Natural killer cell (primary cell): ENCODE results near the gene TENM4. TPM values are rescaled to one million over a fixed set of nuclear protein-coding genes. Genes with fewer than 3 reads are reported as not detected.

Experiments
- ATAC-seq, 3 donors: fragments of 150-1000 bp in 2 of 3; fragments of 200-7000 bp in 1 of 3; cut with Tn5 transposase; 1 replicate in 1 of 3; 2 replicates in 2 of 3; pipeline ENCODE4 v1.10.0; 2021; ENCODE audit warnings: mild to moderate bottlenecking in 2 of 3, moderate library complexity in 2 of 3
- DNase-seq, 2 donors: peaks; one replicate each; pipeline versions ENCODE4 v3.0.0 to v3.0.0-alpha.2; 2013 to 2021; ENCODE audit warnings: mixed read lengths in 1 of 2
- H3K27ac ChIP-seq: one replicate; pipeline ENCODE4 v1.5.1; 2013; ENCODE audit warnings: mild to moderate bottlenecking, low read length
- H3K27me3 ChIP-seq: one replicate; pipeline ENCODE4 v1.6.1; 2013; ENCODE audit warnings: low read length; ENCODE audit not compliant: control insufficient read depth, insufficient read depth
- H3K36me3 ChIP-seq: one replicate; pipeline ENCODE4 v1.6.1; 2013; ENCODE audit warnings: low read length; ENCODE audit not compliant: control insufficient read depth, insufficient read depth
- H3K4me1 ChIP-seq: one replicate; pipeline ENCODE4 v1.6.1; 2013; ENCODE audit warnings: low read length; ENCODE audit not compliant: control insufficient read depth, insufficient read depth
- H3K4me3 ChIP-seq: one replicate; pipeline ENCODE4 v1.5.1; 2013; ENCODE audit warnings: low read length
- H3K9me3 ChIP-seq: one replicate; pipeline ENCODE4 v1.6.1; 2013; ENCODE audit warnings: low read length; ENCODE audit not compliant: control insufficient read depth, insufficient read depth
- H3K27ac Mint-ChIP-seq, 2 donors: one replicate each; pipeline ENCODE4 v1.8.0; 2022; ENCODE audit warnings: mild to moderate bottlenecking in 2 of 2, mixed read lengths in 2 of 2, moderate library complexity in 1 of 2
- H3K27me3 Mint-ChIP-seq, 2 donors: one replicate each; pipeline ENCODE4 v1.8.0; 2022; ENCODE audit warnings: low read depth in 2 of 2, mixed read lengths in 2 of 2
- H3K36me3 Mint-ChIP-seq: one replicate; pipeline ENCODE4 v1.8.0; 2022; ENCODE audit warnings: mixed read lengths
- H3K4me1 Mint-ChIP-seq, 2 donors: one replicate each; pipeline ENCODE4 v1.8.0; 2022; ENCODE audit warnings: mixed read lengths in 2 of 2
- H3K4me3 Mint-ChIP-seq: one replicate; pipeline ENCODE4 v1.8.0; 2022; ENCODE audit warnings: mild to moderate bottlenecking, moderate library complexity, mixed read lengths
- H3K9me3 Mint-ChIP-seq, 2 donors: one replicate each; pipeline ENCODE4 v1.8.0; 2022; ENCODE audit warnings: mixed read lengths in 2 of 2
- CTCF ChIP-seq: fragments of 200-600 bp; IDR thresholded peaks from one replicate; pipeline ENCODE4 v1.8.0; 2022; ENCODE audit warnings: antibody characterized with exemption
- WGBS: methylation state at CpG from one replicate; pipeline ENCODE4 v1.1.7; 2013; ENCODE audit warnings: missing lambda C conversion rate; ENCODE audit not compliant: insufficient coverage; 5-methylcytosine and 5-hydroxymethylcytosine counted together
- intact Hi-C: fragments of 100-400 bp; cut with micrococcal nuclease; formaldehyde crosslinking; loops from one replicate; pipeline ENCODE4 v1.14.2; 2022
- total RNA-seq, 4 donors: library from RNA; stranded (reverse); fragments of 120-200 nt in 1 of 4; gene quantifications; one replicate each; pipeline versions ENCODE4 v1.2.3 to v1.2.4, GENCODE V29; 2013 to 2022

Gene TENM4
- total RNA-seq, 3 donors from 2014 or later (not counting 1 experiment from before 2014, with no cell fraction given): 0.63 to 0.75 TPM; not detected in 1

GRCh38 chr11:79388201-79388600 is 52.6 kb downstream of the TENM4 start:
- Histone ChIP-seq H3K27ac (no peak overlapping the region), H3K27me3 (no peaks in the 10 kb centered on the region), H3K36me3 (no peaks in the 10 kb centered on the region), H3K4me3 (no peak overlapping the region), H3K4me1 (no peaks in the 10 kb centered on the region), H3K9me3 (no peaks in the 10 kb centered on the region)
- 80% methylated on average over 2 of the region's 2 CpGs for WGBS
- H3K4me3 Mint-ChIP-seq: no peak overlapping the region
- no peaks in the 10 kb centered on the region for H3K4me1 Mint-ChIP-seq
- DNase-seq: no peak
- H3K27ac Mint-ChIP-seq: no peak overlapping the region
- no peaks in the 10 kb centered on the region for H3K27me3 Mint-ChIP-seq
- no peak for TF ChIP-seq CTCF
- H3K9me3 Mint-ChIP-seq: peaks cover 4% of the 10 kb centered on the region in 2 donors
- no peaks in the 10 kb centered on the region for H3K36me3 Mint-ChIP-seq
- intact Hi-C loops: no loop called here
- ATAC-seq: no peak

- no peak for TF ChIP-seq CTCF
- no peak overlapping the region for H3K27ac Mint-ChIP-seq
- DNase-seq: no peak
- Histone ChIP-seq H3K4me3 (no peak overlapping the region), H3K27ac (no peak overlapping the region), H3K36me3 (no peaks in the 10 kb centered on the region), H3K4me1 (no peaks in the 10 kb centered on the region), H3K27me3 (no peaks in the 10 kb centered on the region), H3K9me3 (no peaks in the 10 kb centered on the region)
- intact Hi-C loops: no loop called here
- 83% methylated on average over 3 of the region's 3 CpGs for WGBS
- H3K27me3 Mint-ChIP-seq: peaks cover 0 to 4% of the 10 kb centered on the region in 2 donors
- no peaks in the 10 kb centered on the region for H3K36me3 Mint-ChIP-seq
- no peaks in the 10 kb centered on the region for H3K4me1 Mint-ChIP-seq
- no peak for ATAC-seq
- H3K4me3 Mint-ChIP-seq: no peak overlapping the region
- H3K9me3 Mint-ChIP-seq: peaks cover 4 to 5% of the 10 kb centered on the region in 2 donors
These were observed 57.0 kb downstream of the TENM4 start for GRCh38 chr11:79383874-79384273.

GRCh38 chr11:79382301-79383050 is 58.4 kb downstream of the TENM4 start:
- no peaks in the 10 kb centered on the region for H3K27me3 ChIP-seq
- Mint-ChIP-seq H3K27me3 (peaks cover 0 to 4% of the 10 kb centered on the region in 2 donors), H3K27ac (no peak overlapping the region), H3K9me3 (peaks cover 0 to 5% of the 10 kb centered on the region in 2 donors), H3K4me3 (no peak overlapping the region), H3K4me1 (no peaks in the 10 kb centered on the region), H3K36me3 (no peaks in the 10 kb centered on the region)
- H3K27ac ChIP-seq: no peak overlapping the region
- no peak for DNase-seq
- no peak for ATAC-seq
- intact Hi-C loops: no loop called here
- H3K4me3 ChIP-seq: no peak overlapping the region
- WGBS: 86% methylated on average over 4 of the region's 6 CpGs
- TF ChIP-seq CTCF: no peak
- H3K36me3 ChIP-seq: no peaks in the 10 kb centered on the region
- no peaks in the 10 kb centered on the region for H3K9me3 ChIP-seq
- no peaks in the 10 kb centered on the region for H3K4me1 ChIP-seq

- no peaks in the 10 kb centered on the region for H3K4me1 ChIP-seq
- Mint-ChIP-seq H3K27me3 (peaks cover 0 to 4% of the 10 kb centered on the region in 2 donors), H3K9me3 (peaks cover 0 to 5% of the 10 kb centered on the region in 2 donors), H3K4me1 (no peaks in the 10 kb centered on the region), H3K36me3 (no peaks in the 10 kb centered on the region), H3K27ac (no peak overlapping the region), H3K4me3 (no peak overlapping the region)
- WGBS: 77% methylated on average over 3 of the region's 3 CpGs
- no peak for ATAC-seq
- TF ChIP-seq CTCF: no peak
- intact Hi-C loops: no loop called here
- no peak for DNase-seq
- no peaks in the 10 kb centered on the region for H3K27me3 ChIP-seq
- H3K36me3 ChIP-seq: no peaks in the 10 kb centered on the region
- H3K9me3 ChIP-seq: no peaks in the 10 kb centered on the region
- H3K27ac ChIP-seq: no peak overlapping the region
- no peak overlapping the region for H3K4me3 ChIP-seq
These were observed 59.8 kb downstream of the TENM4 start for GRCh38 chr11:79381036-79381435.
